B cell (primary cell): ENCODE data around the gene TOP2A. TPM values are rescaled to one million over a fixed set of nuclear protein-coding genes. Genes with fewer than 3 reads are reported as not detected.

Source experiments
- ATAC-seq: fragments of 200-7000 bp; cut with Tn5 transposase; one replicate; pipeline ENCODE4 v1.10.0; 2021; ENCODE audit warnings: low read depth, mild to moderate bottlenecking, moderate number of reproducible peaks, moderate library complexity
- CTCF ChIA-PET: fragments of 350-600 bp; sonication (Branson Sonifier 250); formaldehyde crosslinking; loops from one replicate; lab custom pipeline; 2021; ENCODE audit warnings: antibody characterized with exemption, inconsistent platforms; lab: Charles Lee
- POLR2A ChIA-PET: fragments of 350-600 bp; sonication (Branson Sonifier 250); formaldehyde crosslinking; loops from one replicate; lab custom pipeline; 2021; ENCODE audit warnings: antibody characterized with exemption; lab: Charles Lee
- DNase-seq: peaks from one replicate; pipeline ENCODE4 v3.0.0; 2013
- H2AFZ ChIP-seq: 2 replicates; pipeline ENCODE4 v1.6.1; 2012; ENCODE audit warnings: mild to moderate bottlenecking, low read depth, low read length; ENCODE audit not compliant: insufficient read depth, poor library complexity, severe bottlenecking
- H3K27ac ChIP-seq, 2 donors: 1 replicate in 1 of 2; 2 replicates in 1 of 2; pipeline ENCODE4 v1.5.1; 2012 to 2013; ENCODE audit warnings: low read length in 2 of 2, mild to moderate bottlenecking in 2 of 2, moderate library complexity in 1 of 2
- H3K27me3 ChIP-seq, 4 experiments: fragments of 200-600 bp in 1 of 4; sonication (generic) in 1 of 4; replicated peaks in 1 of 4; 1 replicate in 2 of 4; 2 replicates in 2 of 4; pipeline versions ENCODE4 v1.6.1 to v1.7.0; 2013 to 2016; ENCODE audit warnings: low read length in 3 of 4, mild to moderate bottlenecking in 2 of 4, mixed read lengths in 1 of 4, moderate library complexity in 1 of 4; ENCODE audit not compliant: insufficient read depth in 4 of 4, control insufficient read depth in 3 of 4; ENCODE audit errors: control extremely low read depth in 1 of 4
- H3K36me3 ChIP-seq, 2 experiments: replicated peaks in 1 of 2; 1 replicate in 1 of 2; 2 replicates in 1 of 2; pipeline versions ENCODE4 v1.6.1 to v1.7.1; 2013; ENCODE audit warnings: low read length in 1 of 2; ENCODE audit not compliant: insufficient read depth in 2 of 2, control insufficient read depth in 1 of 2; ENCODE audit errors: control extremely low read depth in 1 of 2, extremely low read depth in 1 of 2
- H3K4me1 ChIP-seq, 2 donors: fragments of 200-600 bp in 1 of 2; sonication (generic) in 1 of 2; 1 replicate in 1 of 2; 2 replicates in 1 of 2; pipeline versions ENCODE4 v1.5.1 to v1.6.1; 2013 to 2017; ENCODE audit warnings: low read length in 2 of 2; ENCODE audit not compliant: control insufficient read depth in 2 of 2, insufficient read depth in 2 of 2
- H3K4me2 ChIP-seq: replicated peaks from 2 replicates; pipeline ENCODE3; 2012; ENCODE audit warnings: mild to moderate bottlenecking, low read depth, low read length; ENCODE audit not compliant: poor library complexity, severe bottlenecking
- H3K4me3 ChIP-seq, 5 experiments: fragments of 200-600 bp in 1 of 5; sonication (generic) in 1 of 5; 1 replicate in 3 of 5; 2 replicates in 2 of 5; pipeline versions ENCODE4 v1.5.1 to v1.7.0; 2011 to 2016; ENCODE audit warnings: low read length in 4 of 5, mild to moderate bottlenecking in 4 of 5, low read depth in 2 of 5, control low read depth in 1 of 5, moderate library complexity in 1 of 5; ENCODE audit not compliant: insufficient read depth in 1 of 5; ENCODE audit errors: control extremely low read depth in 1 of 5, extremely low read depth in 1 of 5
- H3K79me2 ChIP-seq: fragments of 200-600 bp; sonication (generic); one replicate; pipeline ENCODE4 v1.6.0; 2016; ENCODE audit warnings: low read length; ENCODE audit not compliant: control insufficient read depth, insufficient read depth
- H3K9ac ChIP-seq: fragments of 200-600 bp; sonication (generic); 2 replicates; pipeline ENCODE4 v1.6.1; 2017; ENCODE audit warnings: mild to moderate bottlenecking, low read length, moderate library complexity
- H3K9me3 ChIP-seq, 3 donors: one replicate each; pipeline versions ENCODE4 v1.6.1 to v1.7.1; 2013; ENCODE audit warnings: low read length in 2 of 3; ENCODE audit not compliant: control insufficient read depth in 2 of 3, insufficient read depth in 1 of 3; ENCODE audit errors: control extremely low read depth in 1 of 3
- H4K20me1 ChIP-seq: 2 replicates; pipeline ENCODE4 v1.6.0; 2012; ENCODE audit warnings: mild to moderate bottlenecking, low read length; ENCODE audit not compliant: insufficient read depth, control insufficient read depth, poor library complexity, severe bottlenecking
- H3K27ac Mint-ChIP-seq: one replicate; pipeline ENCODE4 v1.8.0; 2021; ENCODE audit warnings: mixed read lengths
- H3K27me3 Mint-ChIP-seq: one replicate; pipeline ENCODE4 v1.8.0; 2021; ENCODE audit warnings: mixed read lengths
- H3K4me1 Mint-ChIP-seq: one replicate; pipeline ENCODE4 v1.8.0; 2021; ENCODE audit warnings: mixed read lengths
- H3K4me3 Mint-ChIP-seq: one replicate; pipeline ENCODE4 v1.8.0; 2021; ENCODE audit warnings: mixed read lengths
- H3K9me3 Mint-ChIP-seq: one replicate; pipeline ENCODE4 v1.8.0; 2022; ENCODE audit warnings: mixed read lengths; ENCODE audit not compliant: insufficient read depth
- EZH2 ChIP-seq: IDR thresholded peaks from 2 replicates; pipeline ENCODE4 v1.6.1; 2012; ENCODE audit warnings: borderline replicate concordance, low read depth, mild to moderate bottlenecking, moderate library complexity, low read length; ENCODE audit not compliant: insufficient read depth, poor library complexity, severe bottlenecking
- WGBS: methylation state at CpG from one replicate; pipeline ENCODE4 v1.1.5; 2013; ENCODE audit warnings: missing lambda C conversion rate; ENCODE audit not compliant: insufficient coverage; 5-methylcytosine and 5-hydroxymethylcytosine counted together
- intact Hi-C: fragments of 100-400 bp; cut with micrococcal nuclease; formaldehyde crosslinking; loops from one replicate; pipeline ENCODE4 v1.10.0; 2022
- polyA plus RNA-seq: library from polyadenylated mRNA; depleted of rRNA; stranded (reverse); fragments of >200 nt; gene quantifications from 2 replicates; pipeline ENCODE4 v1.2.3, GENCODE V29; 2012
- total RNA-seq, 2 donors: library from RNA; stranded (reverse); fragments of 120-200 nt in 1 of 2; gene quantifications; 1 replicate in 1 of 2; 2 replicates in 1 of 2; pipeline versions ENCODE4 v1.2.3 to v1.2.4, GENCODE V29; 2013 to 2022
- TF ChIP-seq, protein P1 (sequence below): fragments of 200-600 bp; IDR thresholded peaks from one replicate; pipeline ENCODE4 v1.8.0; 2022; ENCODE audit warnings: antibody characterized with exemption, mild to moderate bottlenecking

The TOP2A gene
- total and polyA plus RNA-seq, 2 donors (not counting 1 experiment from before 2014, with no cell fraction given) = 0.36 to 3.1 TPM

DNA sequence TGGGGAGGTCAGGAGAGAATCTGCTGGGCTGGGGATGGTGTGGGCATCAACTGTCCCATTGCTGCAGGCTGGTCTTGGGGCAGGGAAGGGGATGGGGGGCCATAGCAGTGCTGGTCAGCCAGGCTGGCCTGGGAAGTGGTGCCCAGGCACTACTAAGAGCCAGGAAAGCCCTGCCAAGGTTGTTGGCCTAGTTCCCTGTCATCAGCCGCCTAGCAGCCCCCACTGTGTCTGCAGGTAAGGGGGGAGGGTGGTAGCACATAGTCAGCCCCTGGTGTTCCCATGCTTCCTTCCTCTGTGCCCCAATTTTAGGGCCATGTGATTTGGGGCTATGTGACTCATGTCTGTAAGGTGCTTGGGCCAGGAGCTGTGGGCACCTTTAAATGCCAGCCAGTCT is 70.9 kb downstream of the TOP2A start:
- CTCF ChIA-PET = interaction anchor here (1.3 to 4.2 kb wide), 3 partner anchors 8 to 128 kb away, joined by 3 to 39 read pairs (median 15); no protein-coding TSS in a partner anchor
- ATAC-seq (no peak), DNase-seq (no peak)
- H3K9ac ChIP-seq = no peak overlapping the region
- H2AFZ ChIP-seq = no peak overlapping the region
- H3K79me2 ChIP-seq = peaks cover 48% of the 10 kb centered on the region
- H4K20me1 ChIP-seq = peaks cover 50% of the 10 kb centered on the region
- Mint-ChIP-seq H3K4me3 (peak overlapping the region; percentile 50), H3K4me1 (peaks cover 77% of the 10 kb centered on the region), H3K9me3 (no peaks in the 10 kb centered on the region), H3K27ac (peak overlapping the region; percentile 32), H3K27me3 (no peaks in the 10 kb centered on the region)
- no peak overlapping the region for H3K4me3 ChIP-seq
- peaks cover 0 to 21% of the 10 kb centered on the region in 2 experiments for H3K36me3 ChIP-seq
- no peak overlapping the region for H3K27ac ChIP-seq
- POLR2A ChIA-PET = interaction anchor here (0.8 to 8.4 kb wide), 3 partner anchors 22 to 30 kb away, joined by 4 to 96 read pairs (median 6); no protein-coding TSS in a partner anchor
- no peak for TF ChIP-seq EZH2
- TF ChIP-seq, protein P1, sequence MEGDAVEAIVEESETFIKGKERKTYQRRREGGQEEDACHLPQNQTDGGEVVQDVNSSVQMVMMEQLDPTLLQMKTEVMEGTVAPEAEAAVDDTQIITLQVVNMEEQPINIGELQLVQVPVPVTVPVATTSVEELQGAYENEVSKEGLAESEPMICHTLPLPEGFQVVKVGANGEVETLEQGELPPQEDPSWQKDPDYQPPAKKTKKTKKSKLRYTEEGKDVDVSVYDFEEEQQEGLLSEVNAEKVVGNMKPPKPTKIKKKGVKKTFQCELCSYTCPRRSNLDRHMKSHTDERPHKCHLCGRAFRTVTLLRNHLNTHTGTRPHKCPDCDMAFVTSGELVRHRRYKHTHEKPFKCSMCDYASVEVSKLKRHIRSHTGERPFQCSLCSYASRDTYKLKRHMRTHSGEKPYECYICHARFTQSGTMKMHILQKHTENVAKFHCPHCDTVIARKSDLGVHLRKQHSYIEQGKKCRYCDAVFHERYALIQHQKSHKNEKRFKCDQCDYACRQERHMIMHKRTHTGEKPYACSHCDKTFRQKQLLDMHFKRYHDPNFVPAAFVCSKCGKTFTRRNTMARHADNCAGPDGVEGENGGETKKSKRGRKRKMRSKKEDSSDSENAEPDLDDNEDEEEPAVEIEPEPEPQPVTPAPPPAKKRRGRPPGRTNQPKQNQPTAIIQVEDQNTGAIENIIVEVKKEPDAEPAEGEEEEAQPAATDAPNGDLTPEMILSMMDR = no peak
- H3K9me3 ChIP-seq = no peaks in the 10 kb centered on the region
- intact Hi-C loops = no loop called here
- no peaks in the 10 kb centered on the region for H3K27me3 ChIP-seq
- H3K4me1 ChIP-seq = peaks cover 63 to 73% of the 10 kb centered on the region in 2 donors
- peak overlapping the region; percentile 100 for H3K4me2 ChIP-seq
- 100% methylated on average over 1 of the region's 1 CpG for WGBS

DNA sequence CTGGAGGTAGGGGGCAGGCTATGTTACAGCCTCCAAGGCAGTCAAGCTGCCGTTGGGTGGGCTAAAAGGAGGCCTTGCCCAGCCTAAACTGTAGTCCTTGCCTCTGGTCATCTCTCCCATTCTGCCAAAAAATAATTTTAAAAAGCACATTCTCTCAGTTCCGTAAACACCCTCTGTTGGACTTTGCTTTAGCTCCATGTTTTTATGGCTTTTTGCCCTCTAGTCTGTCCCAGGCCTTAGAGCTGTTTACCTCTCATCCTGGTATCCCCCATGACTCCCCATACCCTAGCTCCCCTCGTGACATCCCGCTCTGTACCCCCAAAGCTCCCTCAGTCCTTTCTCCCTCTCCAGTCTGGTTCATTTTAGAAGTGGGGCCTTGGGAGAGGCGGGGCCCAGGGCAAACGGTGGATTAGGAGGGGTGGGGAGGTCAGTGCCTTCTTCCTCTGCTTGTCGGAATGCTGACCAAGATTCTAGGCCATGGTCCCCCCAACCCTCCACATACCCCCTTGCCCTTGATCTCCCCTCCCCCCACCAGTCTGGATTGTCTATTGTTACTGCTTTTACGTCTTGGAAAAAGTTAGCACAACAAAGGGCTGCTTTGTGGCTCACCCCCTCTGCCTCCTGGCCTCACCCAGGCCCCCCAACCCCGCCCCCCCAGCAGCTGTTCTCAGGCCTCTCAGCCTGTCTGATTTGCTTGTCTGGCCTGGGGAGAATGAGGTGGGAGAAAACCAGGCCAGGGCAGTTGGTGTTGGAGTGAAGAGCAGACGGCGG is 71.5 kb downstream of the TOP2A start:
- peaks cover 72% of the 10 kb centered on the region for H3K4me1 Mint-ChIP-seq
- Histone ChIP-seq H3K27ac (peak overlapping the region; percentile 49 to 68), H3K4me3 (no peak overlapping the region)

More for the DNA sequence above, 71.5 kb downstream of the TOP2A start:
- CTCF ChIA-PET = interaction anchor here (0.8 to 8.3 kb wide), 7 partner anchors 9 to 128 kb away, joined by 3 to 119 read pairs (median 10); partner anchors contain the start of gene TOP2A
- Histone ChIP-seq H2AFZ (no peak overlapping the region), H3K9me3 (no peaks in the 10 kb centered on the region), H3K9ac (no peak overlapping the region), H3K4me1 (peaks cover 57 to 70% of the 10 kb centered on the region in 2 donors), H4K20me1 (peaks cover 46% of the 10 kb centered on the region), H3K36me3 (peaks cover 0 to 20% of the 10 kb centered on the region in 2 experiments), H3K79me2 (peaks cover 54% of the 10 kb centered on the region), H3K4me2 (peak overlapping the region; percentile 100), H3K27me3 (no peaks in the 10 kb centered on the region)
- intact Hi-C loops = no loop called here
- Mint-ChIP-seq H3K9me3 (no peaks in the 10 kb centered on the region), H3K27me3 (no peaks in the 10 kb centered on the region), H3K4me3 (peak overlapping the region; percentile 91), H3K27ac (peak overlapping the region; percentile 67)
- TF ChIP-seq, protein P1 = no peak
- no peak for TF ChIP-seq EZH2
- WGBS = 82% methylated on average over 4 of the region's 11 CpGs
- DNase-seq (no peak), ATAC-seq (no peak)
- POLR2A ChIA-PET = interaction anchor here (0.5 to 8.4 kb wide), 5 partner anchors 9 to 32 kb away, joined by 3 to 96 read pairs (median 6); no protein-coding TSS in a partner anchor
